T-cell (primary cell): ENCODE measurements around the gene SP140. TPM values are rescaled to one million over a fixed set of nuclear protein-coding genes. Genes with fewer than 3 reads are reported as not detected.

Experiments
- ATAC-seq, 4 experiments: fragments of 200-7000 bp in 3 of 4; fragments of 150-1000 bp in 1 of 4; cut with Tn5 transposase; replicated peaks in 1 of 4; 1 replicate in 3 of 4; 2 replicates in 1 of 4; pipeline ENCODE4 v1.10.0; 2021; ENCODE audit warnings: moderate library complexity in 3 of 4, mild to moderate bottlenecking in 2 of 4, moderate number of reproducible peaks in 1 of 4
- CTCF ChIA-PET, 2 donors: fragments of 300-600 bp; sonication (Branson Sonifier 250); formaldehyde crosslinking; loops; one replicate each; lab custom pipeline; 2022; ENCODE audit warnings: antibody characterized with exemption in 2 of 2; lab: Charles Lee
- POLR2A ChIA-PET, 2 donors: fragments of 300-600 bp; sonication (Branson Sonifier 250); formaldehyde crosslinking; loops; one replicate each; lab custom pipeline; 2022; ENCODE audit warnings: antibody characterized with exemption in 2 of 2; lab: Charles Lee
- DNase-seq, 35 experiments: peaks; one replicate each; pipeline versions ENCODE4 v3.0.0 to v3.0.0-alpha.2; 2013 to 2023
- H3K27ac ChIP-seq: one replicate; pipeline ENCODE4 v1.5.1; 2013; ENCODE audit warnings: low read length
- H3K27me3 ChIP-seq, 2 experiments: replicated peaks in 1 of 2; 1 replicate in 1 of 2; 2 replicates in 1 of 2; pipeline versions ENCODE4 v1.6.1 to v1.7.0; 2013; ENCODE audit warnings: low read length in 1 of 2, mixed read lengths in 1 of 2; ENCODE audit not compliant: control insufficient read depth in 2 of 2, insufficient read depth in 2 of 2; ENCODE audit errors: extremely low read depth in 1 of 2
- H3K36me3 ChIP-seq, 2 donors: 1 replicate in 1 of 2; 2 replicates in 1 of 2; pipeline versions ENCODE4 v1.6.1 to v1.7.0; 2013; ENCODE audit warnings: low read length in 1 of 2; ENCODE audit not compliant: control insufficient read depth in 2 of 2, insufficient read depth in 1 of 2; ENCODE audit errors: extremely low read depth in 1 of 2
- H3K4me1 ChIP-seq, 2 experiments: 1 replicate in 1 of 2; 2 replicates in 1 of 2; pipeline versions ENCODE4 v1.6.1 to v1.7.0; 2013; ENCODE audit warnings: low read length in 2 of 2, mixed read lengths in 1 of 2; ENCODE audit not compliant: insufficient read depth in 2 of 2, control insufficient read depth in 1 of 2; ENCODE audit errors: extremely low read depth in 1 of 2
- H3K4me3 ChIP-seq, 2 donors: 1 replicate in 1 of 2; 2 replicates in 1 of 2; pipeline versions ENCODE4 v1.5.1 to v1.7.0; 2013; ENCODE audit warnings: mild to moderate bottlenecking in 2 of 2, low read length in 1 of 2, moderate library complexity in 1 of 2; ENCODE audit not compliant: control insufficient read depth in 1 of 2; ENCODE audit errors: extremely low read depth in 1 of 2
- H3K9me3 ChIP-seq: 2 replicates; pipeline ENCODE4 v1.7.0; 2013
- H3K27ac Mint-ChIP-seq, 2 donors: one replicate each; pipeline ENCODE4 v1.8.0; 2020 to 2021; ENCODE audit warnings: mild to moderate bottlenecking in 2 of 2, mixed read lengths in 2 of 2
- H3K27me3 Mint-ChIP-seq, 2 donors: one replicate each; pipeline ENCODE4 v1.8.0; 2021 to 2022; ENCODE audit warnings: mixed read lengths in 2 of 2
- H3K36me3 Mint-ChIP-seq: one replicate; pipeline ENCODE4 v1.8.0; 2021; ENCODE audit warnings: mixed read lengths
- H3K4me1 Mint-ChIP-seq, 3 donors: one replicate each; pipeline ENCODE4 v1.8.0; 2020 to 2022; ENCODE audit warnings: mixed read lengths in 3 of 3, mild to moderate bottlenecking in 1 of 3
- H3K4me3 Mint-ChIP-seq, 3 donors: one replicate each; pipeline ENCODE4 v1.8.0; 2020 to 2022; ENCODE audit warnings: mild to moderate bottlenecking in 3 of 3, mixed read lengths in 3 of 3, moderate library complexity in 3 of 3
- H3K9me3 Mint-ChIP-seq, 3 donors: one replicate each; pipeline ENCODE4 v1.8.0; 2020 to 2022; ENCODE audit warnings: mixed read lengths in 3 of 3
- WGBS: methylation state at CpG from one replicate; pipeline ENCODE4 v1.1.5; 2013; ENCODE audit warnings: missing lambda C conversion rate; ENCODE audit not compliant: insufficient coverage; 5-methylcytosine and 5-hydroxymethylcytosine counted together
- total RNA-seq, 35 experiments: library from RNA in 6 of 35; stranded (reverse) in 6 of 35; fragments of 120-200 nt in 1 of 35; gene quantifications; one replicate each; pipeline versions ENCODE4 v1.2.1 to v1.2.4 and lab custom pipeline; 2013 to 2026

The SP140 gene
- total RNA-seq, 5 donors from 2014 or later (not counting 1 experiment from before 2014, with no cell fraction given): 49.3 to 68.0 (median 66.8) TPM

- Mint-ChIP-seq H3K4me1 (peaks cover 15 to 37% (median 32%) of the 10 kb centered on the region in 3 donors), H3K9me3 (no peaks in the 10 kb centered on the region), H3K4me3 (no peak overlapping the region), H3K36me3 (peaks cover 39% of the 10 kb centered on the region), H3K27ac (no peak overlapping the region), H3K27me3 (no peaks in the 10 kb centered on the region)
- ChIA-PET POLR2A (no interaction called here), CTCF (no interaction called here)
- Histone ChIP-seq H3K4me1 (peaks cover 0 to 7% of the 10 kb centered on the region in 2 experiments), H3K27ac (no peak overlapping the region), H3K9me3 (no peaks in the 10 kb centered on the region), H3K36me3 (peaks cover 0 to 99% of the 10 kb centered on the region in 2 donors), H3K4me3 (no peak overlapping the region), H3K27me3 (no peaks in the 10 kb centered on the region)
- ATAC-seq: no peak
- no peak for DNase-seq
Observed at GRCh38 chr2:230208576-230208975, 17.0 kb upstream of the SP140 start.

GRCh38 chr2:230209422-230210051, 16.0 kb upstream of the SP140 start:
- no peak overlapping the region for H3K27ac ChIP-seq
- H3K4me1 ChIP-seq: peaks cover 0 to 7% of the 10 kb centered on the region in 2 experiments
- 50% methylated on average over 1 of the region's 1 CpG for WGBS
- H3K36me3 Mint-ChIP-seq: peaks cover 44% of the 10 kb centered on the region
- no peaks in the 10 kb centered on the region for H3K9me3 Mint-ChIP-seq
- H3K27me3 Mint-ChIP-seq: no peaks in the 10 kb centered on the region
- ChIA-PET POLR2A (no interaction called here), CTCF (no interaction called here)
- ATAC-seq: no peak
- H3K4me3 Mint-ChIP-seq: no peak overlapping the region
- peaks cover 0 to 99% of the 10 kb centered on the region in 2 donors for H3K36me3 ChIP-seq
- H3K9me3 ChIP-seq: no peaks in the 10 kb centered on the region
- H3K4me3 ChIP-seq: no peak overlapping the region
- no peaks in the 10 kb centered on the region for H3K27me3 ChIP-seq
- no peak for DNase-seq
- H3K27ac Mint-ChIP-seq: no peak overlapping the region
- peaks cover 24 to 45% (median 38%) of the 10 kb centered on the region in 3 donors for H3K4me1 Mint-ChIP-seq

GRCh38 chr2:230216489-230216888, 9.0 kb upstream of the SP140 start:
- ATAC-seq (no peak), DNase-seq (peak in 2 of 35 experiments; percentile 16 to 20)
- H3K27me3 ChIP-seq: no peaks in the 10 kb centered on the region
- no peak overlapping the region for H3K27ac ChIP-seq
- H3K4me3 ChIP-seq: no peak overlapping the region
- peaks cover 8 to 57% of the 10 kb centered on the region in 2 donors for H3K36me3 ChIP-seq
- peaks cover 67 to 84% (median 73%) of the 10 kb centered on the region in 3 donors for H3K4me1 Mint-ChIP-seq
- H3K9me3 ChIP-seq: no peaks in the 10 kb centered on the region
- H3K27ac Mint-ChIP-seq: peak overlapping the region; percentile 10 to 25
- no peaks in the 10 kb centered on the region for H3K9me3 Mint-ChIP-seq
- H3K36me3 Mint-ChIP-seq: peaks cover 52% of the 10 kb centered on the region
- WGBS: 67% methylated on average over 1 of the region's 1 CpG
- ChIA-PET POLR2A (no interaction called here), CTCF (interaction anchor here in 1 of 2 donors (0.7 kb wide), 1 partner anchor 11 kb away, joined by 5 read pairs; no protein-coding TSS in a partner anchor)
- peak overlapping the region in 1 of 3 donors; percentile 99 for H3K4me3 Mint-ChIP-seq
- no peaks in the 10 kb centered on the region for H3K27me3 Mint-ChIP-seq
- peaks cover 12 to 30% of the 10 kb centered on the region in 2 experiments for H3K4me1 ChIP-seq

- ChIA-PET CTCF (no interaction called here), POLR2A (interaction anchor here in 1 of 2 donors (0.6 kb wide), 1 partner anchor 212 kb away, joined by 3 read pairs; no protein-coding TSS in a partner anchor)
- H3K27me3 ChIP-seq: no peaks in the 10 kb centered on the region
- H3K4me3 Mint-ChIP-seq: peak overlapping the region; percentile 94 to 99 (median 98)
- H3K9me3 Mint-ChIP-seq: no peaks in the 10 kb centered on the region
- no peak for DNase-seq
- no peak overlapping the region for H3K27ac ChIP-seq
- peaks cover 47% of the 10 kb centered on the region for H3K36me3 Mint-ChIP-seq
- H3K4me3 ChIP-seq: no peak overlapping the region
- ATAC-seq: no peak
- H3K9me3 ChIP-seq: no peaks in the 10 kb centered on the region
- peaks cover 8 to 47% of the 10 kb centered on the region in 2 donors for H3K36me3 ChIP-seq
- peak overlapping the region; percentile 60 to 62 for H3K27ac Mint-ChIP-seq
- no peaks in the 10 kb centered on the region for H3K27me3 Mint-ChIP-seq
- WGBS: 85% methylated on average over 3 of the region's 3 CpGs
- peaks cover 12 to 30% of the 10 kb centered on the region in 2 experiments for H3K4me1 ChIP-seq
- peaks cover 66 to 82% (median 72%) of the 10 kb centered on the region in 3 donors for H3K4me1 Mint-ChIP-seq
Observed at GRCh38 chr2:230217424-230217823, 8.1 kb upstream of the SP140 start.

- peaks cover 8 to 37% of the 10 kb centered on the region in 2 donors for H3K36me3 ChIP-seq
- peaks cover 12 to 30% of the 10 kb centered on the region in 2 experiments for H3K4me1 ChIP-seq
- no peaks in the 10 kb centered on the region for H3K27me3 ChIP-seq
- no peak overlapping the region for H3K27ac ChIP-seq
- Mint-ChIP-seq H3K36me3 (peaks cover 37% of the 10 kb centered on the region), H3K9me3 (no peaks in the 10 kb centered on the region), H3K4me3 (peak overlapping the region; percentile 94 to 99 (median 98)), H3K27me3 (no peaks in the 10 kb centered on the region), H3K27ac (peak overlapping the region; percentile 50 to 84), H3K4me1 (peaks cover 64 to 80% (median 76%) of the 10 kb centered on the region in 3 donors)
- H3K9me3 ChIP-seq: no peaks in the 10 kb centered on the region
- peak overlapping the region; percentile 93 to 98 for H3K4me3 ChIP-seq
- CTCF ChIA-PET: interaction anchor here in 1 of 2 donors (0.7 to 1.3 kb wide), 3 partner anchors 15 to 580 kb away, joined by 3 to 4 read pairs (median 4); no protein-coding TSS in a partner anchor
- ATAC-seq (peak; percentile 25 to 57 (median 46)), DNase-seq (peak in 1 of 35 experiments; percentile 46)
- no CpG with 5 or more reads among the region's 2 CpGs for WGBS
- POLR2A ChIA-PET: interaction anchor here (0.6 kb wide), 2 partner anchors 35 to 99 kb away, joined by 3 read pairs; no protein-coding TSS in a partner anchor
Observed at GRCh38 chr2:230218421-230218820, 7.1 kb upstream of the SP140 start.

GRCh38 chr2:230219419-230220331, 5.9 kb upstream of the SP140 start, which contains the start of gene SP110:
Gene SP110 (minus strand): TSS chr2:230219984. CDS start chr2:230216927, 3,057 bp downstream.
- Histone ChIP-seq H3K4me1 (peaks cover 14 to 36% of the 10 kb centered on the region in 2 experiments), H3K27me3 (no peaks in the 10 kb centered on the region), H3K36me3 (peaks cover 8 to 25% of the 10 kb centered on the region in 2 donors), H3K9me3 (no peaks in the 10 kb centered on the region), H3K4me3 (peak within 1 kb of the TSS; percentile 93 to 98), H3K27ac (peak within 1 kb of the TSS; percentile 91)
- Mint-ChIP-seq H3K27me3 (no peaks in the 10 kb centered on the region), H3K4me1 (peaks cover 55 to 77% (median 76%) of the 10 kb centered on the region in 3 donors), H3K9me3 (no peaks in the 10 kb centered on the region), H3K36me3 (peaks cover 26% of the 10 kb centered on the region), H3K27ac (peak within 1 kb of the TSS; percentile 97 to 99), H3K4me3 (peak within 1 kb of the TSS; percentile 94 to 99 (median 98))
- peak; percentile 92 to 96 (median 94) for ATAC-seq
- CTCF ChIA-PET: interaction anchor here in 1 of 2 donors (0.7 to 1.7 kb wide), 5 partner anchors 9 to 579 kb away, joined by 3 to 6 read pairs (median 3); no protein-coding TSS in a partner anchor
- WGBS: 0% methylated on average over 6 of the region's 19 CpGs
- POLR2A ChIA-PET: interaction anchor here (0.6 kb wide), 2 partner anchors 221 to 884 kb away, joined by 3 read pairs; no protein-coding TSS in a partner anchor
- peak; percentile 58 to 86 (median 71) for DNase-seq
